ENCODE data around the gene TTLL9.

The TTLL9 gene

GRCh38 chr20:31974951-31975487 lies 104.6 kb downstream of the TTLL9 start:
- DNase-seq (ENCODE audit: low read depth in 2 of 2, low spot score in 1 of 2) = no peak

GRCh38 chr20:31975874-31976273 lies 105.4 kb downstream of the TTLL9 start:
- no peak for DNase-seq (ENCODE audit: low read depth in 2 of 2, low spot score in 1 of 2)

GRCh38 chr20:31977080-31977479 lies 106.6 kb downstream of the TTLL9 start:
- DNase-seq (ENCODE audit: low read depth in 2 of 2, low spot score in 1 of 2) = no peak

GRCh38 chr20:31979713-31980426 lies 109.4 kb downstream of the TTLL9 start:
- DNase-seq (ENCODE audit: low read depth in 2 of 2, low spot score in 1 of 2) = no peak

- no peak for DNase-seq (ENCODE audit: low read depth in 2 of 2, low spot score in 1 of 2)
Measured at GRCh38 chr20:31981784-31982183, 111.3 kb downstream of the TTLL9 start.

GRCh38 chr20:31984981-31985471 lies 114.6 kb downstream of the TTLL9 start:
- no peak for DNase-seq (ENCODE audit: low read depth in 2 of 2, low spot score in 1 of 2)

- no peak for DNase-seq (ENCODE audit: low read depth in 2 of 2, low spot score in 1 of 2)
Measured at GRCh38 chr20:31987744-31988143, 117.3 kb downstream of the TTLL9 start.

- no peak for DNase-seq (ENCODE audit: low read depth in 2 of 2, low spot score in 1 of 2)
Measured at GRCh38 chr20:31988430-31989015, 118.1 kb downstream of the TTLL9 start.

- no peak for DNase-seq (ENCODE audit: low read depth in 2 of 2, low spot score in 1 of 2)
Measured at GRCh38 chr20:31989030-31989645, 118.7 kb downstream of the TTLL9 start.

- DNase-seq (ENCODE audit: low read depth in 2 of 2, low spot score in 1 of 2) = no peak
Measured at GRCh38 chr20:31990641-31991338, 120.4 kb downstream of the TTLL9 start.

- DNase-seq (ENCODE audit: low read depth in 2 of 2, low spot score in 1 of 2) = no peak
Measured at GRCh38 chr20:31991339-31991705, 120.9 kb downstream of the TTLL9 start.

- no peak for DNase-seq (ENCODE audit: low read depth in 2 of 2, low spot score in 1 of 2)
Measured at GRCh38 chr20:31992086-31992485, 121.7 kb downstream of the TTLL9 start.
